Natural killer cell (primary cell): Measurements from ENCODE around the gene GSAP. TPM values are rescaled to one million over a fixed set of nuclear protein-coding genes. Genes with fewer than 3 reads are reported as not detected.

Experiments
- ATAC-seq, 3 donors: fragments of 150-1000 bp in 2 of 3; fragments of 200-7000 bp in 1 of 3; cut with Tn5 transposase; 1 replicate in 1 of 3; 2 replicates in 2 of 3; pipeline ENCODE4 v1.10.0; 2021; ENCODE audit warnings: mild to moderate bottlenecking in 2 of 3, moderate library complexity in 2 of 3
- DNase-seq, 2 donors: peaks; one replicate each; pipeline versions ENCODE4 v3.0.0 to v3.0.0-alpha.2; 2013 to 2021; ENCODE audit warnings: mixed read lengths in 1 of 2
- H3K27ac ChIP-seq: one replicate; pipeline ENCODE4 v1.5.1; 2013; ENCODE audit warnings: mild to moderate bottlenecking, low read length
- H3K27me3 ChIP-seq: one replicate; pipeline ENCODE4 v1.6.1; 2013; ENCODE audit warnings: low read length; ENCODE audit not compliant: control insufficient read depth, insufficient read depth
- H3K36me3 ChIP-seq: one replicate; pipeline ENCODE4 v1.6.1; 2013; ENCODE audit warnings: low read length; ENCODE audit not compliant: control insufficient read depth, insufficient read depth
- H3K4me1 ChIP-seq: one replicate; pipeline ENCODE4 v1.6.1; 2013; ENCODE audit warnings: low read length; ENCODE audit not compliant: control insufficient read depth, insufficient read depth
- H3K4me3 ChIP-seq: one replicate; pipeline ENCODE4 v1.5.1; 2013; ENCODE audit warnings: low read length
- H3K9me3 ChIP-seq: one replicate; pipeline ENCODE4 v1.6.1; 2013; ENCODE audit warnings: low read length; ENCODE audit not compliant: control insufficient read depth, insufficient read depth
- H3K27ac Mint-ChIP-seq, 2 donors: one replicate each; pipeline ENCODE4 v1.8.0; 2022; ENCODE audit warnings: mild to moderate bottlenecking in 2 of 2, mixed read lengths in 2 of 2, moderate library complexity in 1 of 2
- H3K27me3 Mint-ChIP-seq, 2 donors: one replicate each; pipeline ENCODE4 v1.8.0; 2022; ENCODE audit warnings: low read depth in 2 of 2, mixed read lengths in 2 of 2
- H3K36me3 Mint-ChIP-seq: one replicate; pipeline ENCODE4 v1.8.0; 2022; ENCODE audit warnings: mixed read lengths
- H3K4me1 Mint-ChIP-seq, 2 donors: one replicate each; pipeline ENCODE4 v1.8.0; 2022; ENCODE audit warnings: mixed read lengths in 2 of 2
- H3K4me3 Mint-ChIP-seq: one replicate; pipeline ENCODE4 v1.8.0; 2022; ENCODE audit warnings: mild to moderate bottlenecking, moderate library complexity, mixed read lengths
- H3K9me3 Mint-ChIP-seq, 2 donors: one replicate each; pipeline ENCODE4 v1.8.0; 2022; ENCODE audit warnings: mixed read lengths in 2 of 2
- CTCF ChIP-seq: fragments of 200-600 bp; IDR thresholded peaks from one replicate; pipeline ENCODE4 v1.8.0; 2022; ENCODE audit warnings: antibody characterized with exemption
- WGBS: methylation state at CpG from one replicate; pipeline ENCODE4 v1.1.7; 2013; ENCODE audit warnings: missing lambda C conversion rate; ENCODE audit not compliant: insufficient coverage; 5-methylcytosine and 5-hydroxymethylcytosine counted together
- intact Hi-C: fragments of 100-400 bp; cut with micrococcal nuclease; formaldehyde crosslinking; loops from one replicate; pipeline ENCODE4 v1.14.2; 2022
- total RNA-seq, 4 donors: library from RNA; stranded (reverse); fragments of 120-200 nt in 1 of 4; gene quantifications; one replicate each; pipeline versions ENCODE4 v1.2.3 to v1.2.4, GENCODE V29; 2013 to 2022

GSAP gene
- total RNA-seq, 3 donors from 2014 or later (not counting 1 experiment from before 2014, with no cell fraction given), result 202 to 302 (median 301) TPM

DNA sequence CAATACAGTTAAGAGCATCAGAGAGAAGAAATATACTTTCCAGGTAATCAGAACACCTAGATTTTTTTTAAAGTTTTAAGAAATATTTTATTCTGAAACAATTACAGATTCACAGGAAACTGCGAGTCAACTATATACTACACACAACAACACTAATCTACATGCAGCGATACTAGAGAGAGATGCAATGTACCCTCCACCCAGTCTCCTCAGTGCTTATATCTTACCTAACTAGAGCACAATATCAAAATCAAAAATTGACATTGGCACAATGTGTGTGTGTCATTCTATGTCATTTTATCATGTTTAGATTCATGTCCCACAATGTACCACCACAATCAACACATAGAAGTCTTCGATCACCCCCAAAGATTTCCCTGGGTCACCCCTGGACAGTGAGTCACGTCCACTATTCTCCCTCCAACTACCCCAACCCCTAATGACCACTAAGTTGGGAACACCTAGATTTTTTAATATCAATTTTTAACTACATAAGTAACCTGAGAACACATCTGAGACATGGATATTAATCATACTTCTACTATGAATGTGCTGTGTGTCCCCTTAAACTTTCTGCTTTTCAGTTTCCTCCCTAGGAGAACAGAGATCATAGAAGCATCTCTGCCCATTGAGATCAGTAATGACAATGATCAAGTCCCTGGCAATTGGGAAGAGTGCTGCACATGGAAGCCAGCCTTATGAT is 86.5 kb downstream of the GSAP start:
- no peak overlapping the region for H3K4me3 ChIP-seq
- Mint-ChIP-seq H3K4me1 (peaks cover 79 to 84% of the 10 kb centered on the region in 2 donors), H3K9me3 (no peaks in the 10 kb centered on the region), H3K4me3 (peak overlapping the region; percentile 91), H3K27me3 (no peaks in the 10 kb centered on the region), H3K36me3 (peaks cover 20% of the 10 kb centered on the region), H3K27ac (peak overlapping the region; percentile 97)
- DNase-seq, result no peak
- no peaks in the 10 kb centered on the region for H3K27me3 ChIP-seq
- H3K27ac ChIP-seq, result peak overlapping the region; percentile 53
- TF ChIP-seq CTCF, result no peak
- no peak for ATAC-seq
- intact Hi-C loops, result loop anchor here (5.0 to 10.0 kb wide), 2 partner anchors 85 to 132 kb away; partner anchors contain the start of gene FGL2
- no peaks in the 10 kb centered on the region for H3K9me3 ChIP-seq
- H3K36me3 ChIP-seq, result peaks cover 11% of the 10 kb centered on the region
- 68% methylated on average over 4 of the region's 4 CpGs for WGBS
- H3K4me1 ChIP-seq, result peaks cover 63% of the 10 kb centered on the region

GRCh38 chr7:77328669-77329068 is 87.5 kb downstream of the GSAP start:
- no CpG with 5 or more reads among the region's 1 CpG for WGBS
- intact Hi-C loops, result loop anchor here (5.0 kb wide), 1 partner anchor 131 kb away; the partner anchor contains the start of gene FGL2
- Mint-ChIP-seq H3K36me3 (peaks cover 20% of the 10 kb centered on the region), H3K27ac (peak overlapping the region; percentile 97), H3K4me3 (peak overlapping the region; percentile 91), H3K27me3 (no peaks in the 10 kb centered on the region), H3K4me1 (peaks cover 82 to 86% of the 10 kb centered on the region in 2 donors), H3K9me3 (no peaks in the 10 kb centered on the region)
- Histone ChIP-seq H3K27ac (peak overlapping the region; percentile 58), H3K36me3 (peaks cover 16% of the 10 kb centered on the region), H3K27me3 (no peaks in the 10 kb centered on the region), H3K4me3 (no peak overlapping the region), H3K4me1 (peaks cover 58% of the 10 kb centered on the region), H3K9me3 (no peaks in the 10 kb centered on the region)
- DNase-seq (no peak), ATAC-seq (no peak)
- TF ChIP-seq CTCF, result no peak

GRCh38 chr7:77327932-77328628 is 88.1 kb downstream of the GSAP start:
- TF ChIP-seq CTCF, result no peak
- H3K36me3 ChIP-seq, result peaks cover 21% of the 10 kb centered on the region
- Mint-ChIP-seq H3K27ac (peak overlapping the region; percentile 97), H3K4me1 (peaks cover 82 to 86% of the 10 kb centered on the region in 2 donors), H3K9me3 (no peaks in the 10 kb centered on the region), H3K36me3 (peaks cover 20% of the 10 kb centered on the region), H3K4me3 (peak overlapping the region; percentile 91), H3K27me3 (no peaks in the 10 kb centered on the region)
- ATAC-seq (peak; percentile 15 to 36 (median 23)), DNase-seq (peak in 1 of 2 donors; percentile 50)
- H3K27ac ChIP-seq, result peak overlapping the region; percentile 58
- no peaks in the 10 kb centered on the region for H3K27me3 ChIP-seq
- peaks cover 58% of the 10 kb centered on the region for H3K4me1 ChIP-seq
- intact Hi-C loops, result loop anchor here (1.0 to 5.0 kb wide), 2 partner anchors 23 to 131 kb away; partner anchors contain the start of gene FGL2
- 6% methylated on average over 6 of the region's 6 CpGs for WGBS
- peak overlapping the region; percentile 4 for H3K4me3 ChIP-seq
- H3K9me3 ChIP-seq, result no peaks in the 10 kb centered on the region
